Raji (cell line): ENCODE data around the gene SDS.

Experiments
- POLR2A ChIP-seq: IDR thresholded peaks from 2 replicates; pipeline ENCODE4 v1.6.1; 2011; ENCODE audit warnings: low read depth, low read length, control low read depth; ENCODE audit not compliant: insufficient read depth

SDS gene

GRCh38 chr12:113397497-113398197 lies 6.0 kb downstream of the SDS start:
- no peak for TF ChIP-seq POLR2A

- no peak for TF ChIP-seq POLR2A
Observed at GRCh38 chr12:113396828-113397496, 6.7 kb downstream of the SDS start.

GRCh38 chr12:113396200-113396599 lies 7.5 kb downstream of the SDS start:
- TF ChIP-seq POLR2A, result no peak

GRCh38 chr12:113395119-113395518 lies 8.6 kb downstream of the SDS start:
- TF ChIP-seq POLR2A, result no peak

GRCh38 chr12:113393749-113394148 lies 9.9 kb downstream of the SDS start:
- no peak for TF ChIP-seq POLR2A

- no peak for TF ChIP-seq POLR2A
Observed at GRCh38 chr12:113392988-113393579, 10.6 kb downstream of the SDS start.

- TF ChIP-seq POLR2A, result no peak
Observed at GRCh38 chr12:113392520-113392919, 11.2 kb downstream of the SDS start.

GRCh38 chr12:113391650-113392337 lies 11.9 kb downstream of the SDS start:
- no peak for TF ChIP-seq POLR2A

- no peak for TF ChIP-seq POLR2A
Observed at GRCh38 chr12:113391145-113391544, 12.5 kb downstream of the SDS start.

GRCh38 chr12:113390064-113391043 lies 13.3 kb downstream of the SDS start:
- no peak for TF ChIP-seq POLR2A

GRCh38 chr12:113388351-113388750 lies 15.3 kb downstream of the SDS start:
- no peak for TF ChIP-seq POLR2A

GRCh38 chr12:113387631-113388030 lies 16.1 kb downstream of the SDS start:
- no peak for TF ChIP-seq POLR2A

GRCh38 chr12:113386866-113387566 lies 16.7 kb downstream of the SDS start:
- TF ChIP-seq POLR2A, result no peak
